GM12872 (cell line): Measurements from ENCODE around the gene SEPHS2.

Source experiments
- TF ChIP-seq, protein P1 (sequence below): IDR thresholded peaks from 3 replicates; pipeline ENCODE4 v1.5.1; 2011; ENCODE audit warnings: low read depth, mild to moderate bottlenecking, low read length, moderate library complexity; ENCODE audit not compliant: insufficient read depth

SEPHS2 gene

DNA sequence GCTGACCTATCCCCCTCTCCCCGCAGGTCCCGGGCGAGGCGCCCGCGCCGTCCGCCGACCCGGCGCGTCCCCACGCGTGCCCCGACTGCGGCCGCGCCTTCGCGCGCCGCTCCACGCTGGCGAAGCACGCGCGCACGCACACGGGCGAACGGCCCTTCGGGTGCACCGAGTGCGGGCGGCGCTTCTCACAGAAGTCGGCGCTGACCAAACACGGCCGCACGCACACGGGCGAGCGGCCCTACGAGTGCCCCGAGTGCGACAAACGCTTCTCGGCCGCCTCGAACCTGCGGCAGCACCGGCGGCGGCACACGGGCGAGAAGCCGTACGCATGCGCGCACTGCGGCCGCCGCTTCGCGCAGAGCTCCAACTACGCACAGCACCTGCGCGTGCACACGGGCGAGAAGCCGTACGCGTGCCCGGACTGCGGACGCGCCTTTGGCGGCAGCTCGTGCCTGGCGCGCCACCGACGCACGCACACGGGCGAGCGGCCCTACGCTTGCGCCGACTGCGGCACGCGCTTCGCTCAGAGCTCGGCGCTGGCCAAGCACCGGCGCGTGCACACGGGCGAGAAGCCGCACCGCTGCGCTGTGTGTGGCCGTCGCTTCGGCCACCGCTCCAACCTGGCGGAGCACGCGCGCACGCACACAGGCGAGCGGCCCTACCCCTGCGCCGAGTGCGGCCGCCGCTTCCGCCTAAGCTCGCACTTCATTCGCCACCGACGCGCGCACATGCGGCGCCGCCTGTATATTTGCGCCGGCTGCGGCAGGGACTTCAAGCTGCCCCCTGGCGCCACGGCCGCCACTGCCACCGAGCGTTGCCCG lies 27.9 kb downstream of the SEPHS2 start:
- TF ChIP-seq, protein P1, sequence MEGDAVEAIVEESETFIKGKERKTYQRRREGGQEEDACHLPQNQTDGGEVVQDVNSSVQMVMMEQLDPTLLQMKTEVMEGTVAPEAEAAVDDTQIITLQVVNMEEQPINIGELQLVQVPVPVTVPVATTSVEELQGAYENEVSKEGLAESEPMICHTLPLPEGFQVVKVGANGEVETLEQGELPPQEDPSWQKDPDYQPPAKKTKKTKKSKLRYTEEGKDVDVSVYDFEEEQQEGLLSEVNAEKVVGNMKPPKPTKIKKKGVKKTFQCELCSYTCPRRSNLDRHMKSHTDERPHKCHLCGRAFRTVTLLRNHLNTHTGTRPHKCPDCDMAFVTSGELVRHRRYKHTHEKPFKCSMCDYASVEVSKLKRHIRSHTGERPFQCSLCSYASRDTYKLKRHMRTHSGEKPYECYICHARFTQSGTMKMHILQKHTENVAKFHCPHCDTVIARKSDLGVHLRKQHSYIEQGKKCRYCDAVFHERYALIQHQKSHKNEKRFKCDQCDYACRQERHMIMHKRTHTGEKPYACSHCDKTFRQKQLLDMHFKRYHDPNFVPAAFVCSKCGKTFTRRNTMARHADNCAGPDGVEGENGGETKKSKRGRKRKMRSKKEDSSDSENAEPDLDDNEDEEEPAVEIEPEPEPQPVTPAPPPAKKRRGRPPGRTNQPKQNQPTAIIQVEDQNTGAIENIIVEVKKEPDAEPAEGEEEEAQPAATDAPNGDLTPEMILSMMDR, result peak; percentile 35; the same call in 2 of the 3 replicates

DNA sequence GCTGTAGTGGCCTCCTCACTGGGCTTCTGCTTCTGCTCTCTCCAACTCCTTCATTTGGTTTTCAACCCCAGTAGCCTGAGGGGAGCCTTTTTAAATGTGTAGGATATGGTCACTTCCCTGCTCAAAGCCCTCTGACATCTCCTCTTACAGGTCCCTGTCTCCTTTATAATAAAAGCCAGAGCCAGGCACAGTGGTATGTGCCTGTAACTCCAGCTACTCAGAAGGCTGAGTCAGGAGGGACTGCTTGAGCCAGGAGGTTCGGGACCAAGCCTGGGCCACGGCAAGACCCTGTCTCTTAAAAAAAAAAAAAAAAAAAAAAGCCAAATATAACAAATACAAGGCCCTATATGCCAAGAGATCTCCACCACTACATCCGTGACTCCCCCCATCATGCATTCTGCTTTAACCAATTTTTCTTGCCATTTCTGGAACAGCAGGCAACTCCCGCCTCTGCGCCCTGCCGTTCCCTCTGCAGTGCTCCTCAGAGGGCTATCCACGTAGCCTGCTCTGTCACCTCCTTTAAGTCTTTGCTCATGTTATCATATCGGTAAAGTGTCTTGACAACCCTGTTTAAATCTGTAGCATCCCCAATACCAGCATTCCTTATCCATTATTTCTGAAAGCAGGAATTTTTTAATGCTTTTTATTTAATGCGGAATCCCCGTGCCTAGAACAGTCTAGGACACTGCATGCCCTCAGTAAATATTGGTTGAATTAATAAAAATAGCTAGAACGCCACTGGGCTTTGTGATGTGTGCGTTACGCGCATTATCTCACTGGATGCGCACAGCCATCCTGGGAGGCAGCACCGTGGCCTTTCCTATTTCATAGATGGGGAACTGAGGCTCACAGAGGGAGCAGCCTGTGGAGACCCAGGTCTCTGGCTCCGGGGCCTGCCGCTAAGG lies 28.8 kb downstream of the SEPHS2 start:
- TF ChIP-seq, protein P1, result no peak

DNA sequence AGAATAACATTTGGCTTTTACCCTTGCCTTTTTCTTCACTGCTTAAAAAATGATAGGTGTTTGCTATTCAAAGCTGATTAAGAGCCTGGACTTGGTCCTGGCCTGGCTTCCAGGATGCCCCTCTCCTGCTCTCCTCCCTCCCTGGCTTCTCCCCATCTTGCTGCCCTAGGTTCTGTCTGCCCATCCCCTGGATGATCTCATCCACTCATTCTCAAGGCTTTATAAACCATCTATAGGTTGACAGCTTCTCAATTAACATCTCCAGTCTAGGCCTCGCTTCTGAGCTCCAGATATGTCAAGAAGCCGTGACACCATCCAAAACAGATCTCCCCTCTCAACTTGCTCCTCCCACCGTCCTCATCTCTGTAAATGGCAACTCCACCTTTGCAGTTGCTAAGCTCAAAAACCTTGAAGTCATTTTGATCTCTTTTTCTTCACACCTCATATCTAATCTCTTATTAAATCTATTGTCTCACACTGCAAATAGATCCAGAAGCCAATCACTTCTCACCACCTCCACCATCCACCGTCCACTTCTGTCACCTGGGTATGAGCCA lies 29.5 kb downstream of the SEPHS2 start:
- TF ChIP-seq, protein P1, result no peak

DNA sequence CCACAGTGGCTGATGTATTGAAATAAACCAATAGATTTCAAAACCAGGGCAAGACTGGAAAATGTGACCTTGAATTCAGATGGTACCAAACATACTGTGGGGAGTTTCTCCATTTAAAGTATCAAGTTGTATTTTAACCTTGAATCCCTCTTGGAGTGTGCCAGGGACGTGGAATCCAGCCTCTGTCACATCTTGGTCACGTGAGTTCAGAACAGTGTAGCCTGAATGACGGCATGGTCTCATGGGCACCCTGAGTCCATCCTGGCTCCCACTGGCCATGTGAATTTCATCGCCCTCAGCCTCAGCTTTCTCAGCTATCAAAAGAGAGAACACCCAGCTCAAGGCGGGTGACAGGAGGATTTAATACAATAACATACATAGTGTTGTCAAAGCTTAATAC lies 31.5 kb downstream of the SEPHS2 start:
- TF ChIP-seq, protein P1, result no peak

DNA sequence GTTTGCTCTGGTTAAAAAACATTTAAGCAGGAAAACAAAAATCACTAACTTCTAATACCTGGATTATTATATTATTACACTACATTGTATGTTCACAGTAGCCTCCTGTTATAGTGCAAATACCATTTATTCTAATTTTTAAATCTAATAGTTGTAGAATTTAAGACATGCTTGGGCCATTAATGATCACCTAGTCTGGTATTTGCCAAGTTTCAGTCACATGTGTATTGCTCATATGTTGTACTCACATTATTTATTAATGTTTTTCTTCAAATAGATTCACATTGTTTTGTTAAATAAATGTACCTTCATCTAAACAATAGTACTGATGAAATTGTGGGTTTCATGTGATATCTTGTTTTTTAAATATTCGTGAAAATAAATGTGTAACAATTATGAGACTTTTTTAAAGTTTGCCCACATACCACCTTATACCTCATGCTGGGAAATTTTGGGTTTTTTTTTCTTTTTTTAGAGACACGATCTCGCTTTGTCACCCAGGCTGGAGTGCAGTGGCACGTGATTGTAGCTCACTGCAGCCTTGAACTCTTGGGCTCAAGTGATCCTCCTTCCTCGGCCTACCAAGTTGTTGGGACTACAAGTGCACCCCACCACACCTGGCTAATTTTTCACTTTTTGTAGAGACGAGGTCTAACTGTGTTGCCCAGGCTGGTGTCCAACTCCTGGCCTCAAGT lies 32.4 kb downstream of the SEPHS2 start:
- TF ChIP-seq, protein P1, result no peak

DNA sequence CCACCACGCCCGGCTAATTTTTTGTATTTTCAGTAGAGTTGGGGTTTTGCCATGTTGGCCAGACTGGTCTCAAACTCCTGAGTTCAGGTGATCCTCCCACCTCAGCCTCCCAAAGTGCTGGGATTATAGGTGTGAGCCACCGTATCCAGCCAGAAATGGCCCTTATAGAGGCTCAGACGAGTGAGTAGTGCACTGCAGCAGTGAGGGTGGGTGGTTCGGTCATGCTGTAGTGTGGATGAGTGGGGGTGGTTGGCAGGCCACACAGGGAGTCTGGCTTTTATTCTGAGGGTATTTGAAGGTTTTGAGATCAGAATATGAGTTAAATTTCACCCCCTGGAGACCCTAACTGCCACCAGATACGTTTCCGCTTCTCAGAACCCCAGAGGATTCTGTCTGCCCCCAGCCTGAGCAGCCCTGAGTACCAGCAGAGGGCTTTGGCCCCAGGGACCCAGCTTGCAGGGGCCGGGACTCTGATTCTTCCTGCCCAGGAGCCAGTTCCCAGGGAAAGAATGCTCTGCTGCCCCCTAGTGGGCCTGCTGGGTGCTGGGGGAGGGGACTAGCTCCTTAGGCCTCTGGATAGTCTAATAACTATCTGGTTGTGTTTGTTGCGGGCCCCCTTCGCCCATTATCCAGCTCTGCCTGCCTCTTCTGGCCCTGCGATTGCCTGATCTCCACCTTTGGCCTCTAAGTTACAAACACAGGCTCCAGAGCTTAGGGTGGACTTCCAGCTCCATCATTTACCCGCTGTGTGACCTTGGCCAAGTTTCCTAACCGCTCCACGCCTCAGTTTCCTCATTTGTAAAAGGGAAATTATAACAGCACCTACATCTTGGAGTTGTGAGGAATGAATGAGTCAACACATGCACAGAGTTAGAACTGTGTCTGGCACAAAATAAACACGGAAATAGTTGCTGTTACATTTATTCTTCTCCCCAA lies 36.3 kb downstream of the SEPHS2 start:
- TF ChIP-seq, protein P1, result peak; percentile 96
